Urinary bladder (tissue), 4 donors: ENCODE data around the gene NFKBIL1. TPM values are rescaled to one million over a fixed set of nuclear protein-coding genes. Genes with fewer than 3 reads are reported as not detected.

Experiments
- DNase-seq: peaks from one replicate; pipeline ENCODE4 v3.0.0-alpha.2; 2015; ENCODE audit errors: extremely low spot score
- H3K27ac ChIP-seq: one replicate; pipeline ENCODE4 v1.5.1; 2013; ENCODE audit warnings: low read depth, mild to moderate bottlenecking, moderate library complexity
- H3K36me3 ChIP-seq: one replicate; pipeline ENCODE4 v1.6.1; 2013; ENCODE audit warnings: mild to moderate bottlenecking, moderate library complexity; ENCODE audit not compliant: insufficient read depth
- H3K4me1 ChIP-seq: one replicate; pipeline ENCODE4 v1.6.1; 2013; ENCODE audit warnings: mild to moderate bottlenecking, moderate library complexity; ENCODE audit not compliant: insufficient read depth
- H3K4me3 ChIP-seq: one replicate; pipeline ENCODE4 v1.5.1; 2013; ENCODE audit warnings: low read depth, low read length
- WGBS: extraction: QIAGEN DNeasy Blood & Tissue Kit; methylation state at CpG from one replicate; pipeline ENCODE4 v1.1.7; 2013; 5-methylcytosine and 5-hydroxymethylcytosine counted together
- polyA plus RNA-seq: library from polyadenylated mRNA; stranded (reverse); fragments of 200-250 nt; gene quantifications from one replicate; pipeline ENCODE4 v1.2.3, GENCODE V29; 2013
- total RNA-seq: library from RNA; depleted of rRNA; stranded (reverse); fragments of >200 nt; gene quantifications from one replicate; pipeline ENCODE4 v1.2.3, GENCODE V29; 2014
- donor health status: healthy with polysubstance abuse.
- donor health status: healthy.

The NFKBIL1 gene
- total and polyA plus RNA-seq, 2 donors, result 12.1 to 36.9 TPM

DNA sequence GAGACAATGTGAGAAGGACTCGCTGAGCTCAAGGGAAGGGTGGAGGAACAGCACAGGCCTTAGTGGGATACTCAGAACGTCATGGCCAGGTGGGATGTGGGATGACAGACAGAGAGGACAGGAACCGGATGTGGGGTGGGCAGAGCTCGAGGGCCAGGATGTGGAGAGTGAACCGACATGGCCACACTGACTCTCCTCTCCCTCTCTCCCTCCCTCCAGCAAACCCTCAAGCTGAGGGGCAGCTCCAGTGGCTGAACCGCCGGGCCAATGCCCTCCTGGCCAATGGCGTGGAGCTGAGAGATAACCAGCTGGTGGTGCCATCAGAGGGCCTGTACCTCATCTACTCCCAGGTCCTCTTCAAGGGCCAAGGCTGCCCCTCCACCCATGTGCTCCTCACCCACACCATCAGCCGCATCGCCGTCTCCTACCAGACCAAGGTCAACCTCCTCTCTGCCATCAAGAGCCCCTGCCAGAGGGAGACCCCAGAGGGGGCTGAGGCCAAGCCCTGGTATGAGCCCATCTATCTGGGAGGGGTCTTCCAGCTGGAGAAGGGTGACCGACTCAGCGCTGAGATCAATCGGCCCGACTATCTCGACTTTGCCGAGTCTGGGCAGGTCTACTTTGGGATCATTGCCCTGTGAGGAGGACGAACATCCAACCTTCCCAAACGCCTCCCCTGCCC, 29.6 kb downstream of the NFKBIL1 start:
- no peaks in the 10 kb centered on the region for H3K36me3 ChIP-seq
- 86% methylated on average over 19 of the region's 19 CpGs for WGBS
- no peak for DNase-seq
- H3K4me3 ChIP-seq, result no peak overlapping the region
- no peaks in the 10 kb centered on the region for H3K4me1 ChIP-seq
- H3K27ac ChIP-seq, result no peak overlapping the region

DNA sequence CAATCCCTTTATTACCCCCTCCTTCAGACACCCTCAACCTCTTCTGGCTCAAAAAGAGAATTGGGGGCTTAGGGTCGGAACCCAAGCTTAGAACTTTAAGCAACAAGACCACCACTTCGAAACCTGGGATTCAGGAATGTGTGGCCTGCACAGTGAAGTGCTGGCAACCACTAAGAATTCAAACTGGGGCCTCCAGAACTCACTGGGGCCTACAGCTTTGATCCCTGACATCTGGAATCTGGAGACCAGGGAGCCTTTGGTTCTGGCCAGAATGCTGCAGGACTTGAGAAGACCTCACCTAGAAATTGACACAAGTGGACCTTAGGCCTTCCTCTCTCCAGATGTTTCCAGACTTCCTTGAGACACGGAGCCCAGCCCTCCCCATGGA, 30.2 kb downstream of the NFKBIL1 start:
- no peak overlapping the region for H3K27ac ChIP-seq
- H3K4me1 ChIP-seq, result no peaks in the 10 kb centered on the region
- H3K36me3 ChIP-seq, result no peaks in the 10 kb centered on the region
- H3K4me3 ChIP-seq, result no peak overlapping the region
- WGBS, result 80% methylated on average over 3 of the region's 3 CpGs
- DNase-seq, result no peak

DNA sequence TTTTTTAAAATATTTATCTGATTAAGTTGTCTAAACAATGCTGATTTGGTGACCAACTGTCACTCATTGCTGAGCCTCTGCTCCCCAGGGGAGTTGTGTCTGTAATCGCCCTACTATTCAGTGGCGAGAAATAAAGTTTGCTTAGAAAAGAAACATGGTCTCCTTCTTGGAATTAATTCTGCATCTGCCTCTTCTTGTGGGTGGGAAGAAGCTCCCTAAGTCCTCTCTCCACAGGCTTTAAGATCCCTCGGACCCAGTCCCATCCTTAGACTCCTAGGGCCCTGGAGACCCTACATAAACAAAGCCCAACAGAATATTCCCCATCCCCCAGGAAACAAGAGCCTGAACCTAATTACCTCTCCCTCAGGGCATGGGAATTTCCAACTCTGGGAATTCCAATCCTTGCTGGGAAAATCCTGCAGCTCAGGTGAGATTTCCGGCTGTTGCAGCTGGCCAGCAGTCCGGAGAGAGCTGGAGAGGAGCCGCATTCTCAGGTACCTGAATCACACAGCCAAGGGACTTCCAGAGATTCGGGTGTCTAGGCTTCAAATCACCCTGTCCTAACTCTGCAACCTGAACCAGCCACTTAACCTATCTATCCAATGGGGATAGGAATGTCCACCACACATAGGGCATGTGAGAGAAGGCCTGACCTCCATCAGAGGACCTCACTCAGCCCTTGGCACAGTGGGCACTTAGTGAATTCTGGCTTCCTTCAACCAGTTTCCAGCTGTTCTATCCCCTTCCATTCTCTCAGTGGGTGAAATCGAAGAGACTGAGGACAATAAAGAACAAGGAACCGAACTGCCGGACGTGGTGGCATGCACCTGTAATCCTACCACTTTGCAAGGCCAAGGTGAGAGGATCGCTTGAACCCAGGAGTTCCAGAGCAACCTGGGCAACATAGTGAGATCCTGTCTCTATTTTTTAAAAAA, 31.0 kb downstream of the NFKBIL1 start:
- Histone ChIP-seq H3K36me3 (no peaks in the 10 kb centered on the region), H3K27ac (no peak overlapping the region), H3K4me1 (no peaks in the 10 kb centered on the region), H3K4me3 (no peak overlapping the region)
- DNase-seq, result no peak
- 81% methylated on average over 12 of the region's 12 CpGs for WGBS

DNA sequence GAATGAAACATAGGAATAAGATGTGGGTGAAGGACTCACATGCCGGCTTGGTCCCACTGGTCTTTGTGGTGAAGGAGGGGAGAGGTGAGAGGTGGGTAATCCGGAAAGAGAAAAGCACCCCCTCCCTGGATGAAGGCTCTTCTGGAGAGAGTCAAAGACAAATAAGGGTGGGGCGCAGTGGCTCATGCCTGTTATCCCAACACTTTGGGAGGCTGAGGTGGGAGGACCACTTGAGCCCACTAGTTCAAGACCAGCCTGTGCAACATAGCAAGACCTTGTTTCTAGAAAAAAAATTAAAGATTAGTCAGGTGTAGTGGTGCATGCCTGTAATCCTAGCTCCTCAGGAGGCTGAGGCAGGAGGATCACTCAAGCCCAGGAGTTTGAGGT, 31.7 kb downstream of the NFKBIL1 start:
- H3K4me3 ChIP-seq, result no peak overlapping the region
- no peak for DNase-seq
- H3K36me3 ChIP-seq, result no peaks in the 10 kb centered on the region
- no peaks in the 10 kb centered on the region for H3K4me1 ChIP-seq
- H3K27ac ChIP-seq, result no peak overlapping the region
- WGBS, result 90% methylated on average over 3 of the region's 3 CpGs

DNA sequence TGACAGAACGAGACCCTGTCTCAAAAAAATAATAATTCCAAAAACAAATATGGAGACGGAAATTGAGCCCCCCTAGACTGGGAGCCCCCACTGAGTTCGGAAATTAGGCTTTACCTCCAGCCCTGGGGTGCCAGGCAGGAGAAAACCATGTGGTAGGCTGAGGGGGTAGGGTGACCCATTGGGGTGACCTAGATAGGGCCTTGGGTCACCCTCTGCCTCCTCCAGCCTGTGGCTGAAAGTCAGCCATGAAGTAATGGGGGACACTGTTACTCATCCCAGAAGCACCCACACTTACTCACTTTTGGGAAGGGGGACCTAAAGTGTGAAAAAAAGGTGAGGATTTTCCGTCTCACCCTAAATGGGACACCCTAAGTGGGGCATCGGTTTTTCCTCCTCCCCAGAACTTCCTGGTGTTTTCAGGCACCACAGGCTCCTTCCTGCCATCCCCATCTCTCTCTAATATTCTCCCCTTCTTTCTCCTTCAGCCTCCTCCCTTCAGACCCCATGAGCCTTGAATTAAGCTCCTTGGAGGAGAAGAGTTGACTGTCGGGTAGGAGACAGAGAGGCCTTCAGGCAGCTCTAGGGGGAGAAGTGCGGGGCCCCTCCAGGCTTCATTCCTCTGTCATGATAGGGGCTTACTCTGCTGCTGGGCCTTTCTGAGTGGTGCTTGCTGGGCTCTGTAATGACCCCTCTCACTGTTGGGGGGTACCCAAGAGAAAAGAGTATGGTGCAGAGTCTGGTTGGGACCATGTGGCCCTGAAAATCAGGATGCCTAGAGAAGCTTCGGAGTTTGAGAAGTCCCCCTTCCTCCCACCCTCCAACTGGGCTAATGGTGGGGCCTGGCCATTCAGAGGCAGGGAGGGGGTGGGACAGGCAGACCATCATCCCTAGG, 32.4 kb downstream of the NFKBIL1 start:
- 88% methylated on average over 8 of the region's 8 CpGs for WGBS
- DNase-seq, result no peak
- Histone ChIP-seq H3K36me3 (no peaks in the 10 kb centered on the region), H3K27ac (no peak overlapping the region), H3K4me1 (no peaks in the 10 kb centered on the region), H3K4me3 (no peak overlapping the region)

DNA sequence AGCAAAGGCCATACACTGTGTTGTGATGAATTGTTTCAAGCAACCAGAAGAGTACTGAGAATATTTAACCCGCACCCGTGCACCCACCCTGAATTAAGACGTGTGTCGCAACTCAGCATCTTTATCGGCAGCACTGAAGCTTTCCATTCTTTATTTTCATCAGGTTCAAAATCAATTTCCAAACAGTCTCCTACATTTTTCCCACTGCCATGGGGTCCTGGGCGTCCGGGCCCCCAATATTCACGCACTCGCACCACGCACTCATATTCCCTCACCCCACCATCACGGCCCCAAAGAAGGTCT, 33.0 kb downstream of the NFKBIL1 start:
- H3K27ac ChIP-seq, result no peak overlapping the region
- no peaks in the 10 kb centered on the region for H3K4me1 ChIP-seq
- H3K4me3 ChIP-seq, result peak overlapping the region; percentile 72
- no peaks in the 10 kb centered on the region for H3K36me3 ChIP-seq
- 37% methylated on average over 11 of the region's 11 CpGs for WGBS
- DNase-seq, result no peak

DNA sequence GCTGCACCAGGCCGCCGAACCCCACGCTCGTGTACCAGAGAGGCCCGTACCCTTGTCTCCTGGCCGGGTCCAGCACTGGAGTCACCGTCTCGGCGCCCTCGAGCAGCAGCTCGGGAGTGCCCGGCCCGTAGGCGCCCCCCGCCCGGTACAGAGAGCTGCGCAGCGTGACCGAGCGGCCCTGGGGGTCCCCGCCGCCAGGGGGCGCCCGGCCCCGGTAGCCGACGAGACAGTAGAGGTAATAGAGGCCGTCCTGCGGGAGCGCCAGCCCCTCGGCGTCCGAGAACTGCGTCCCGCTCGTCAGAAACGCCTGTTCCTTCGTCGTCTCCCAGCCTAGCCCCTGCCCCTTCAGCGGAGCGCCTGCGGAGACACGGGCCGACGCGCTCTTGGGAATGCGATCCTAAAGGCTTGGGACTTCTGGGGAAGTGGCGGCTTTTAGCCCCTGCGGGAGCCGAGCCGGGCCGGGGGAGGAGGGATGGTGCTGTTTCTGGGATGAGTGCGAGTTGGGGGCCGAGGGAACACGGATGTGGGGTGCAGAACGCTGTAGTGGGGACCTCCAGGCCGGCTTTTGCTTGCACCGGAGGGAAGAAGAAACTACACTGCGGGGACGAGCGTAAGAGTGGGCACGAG, 33.5 kb downstream of the NFKBIL1 start:
- Histone ChIP-seq H3K4me1 (no peaks in the 10 kb centered on the region), H3K27ac (peak overlapping the region; percentile 77), H3K36me3 (no peaks in the 10 kb centered on the region), H3K4me3 (peak overlapping the region; percentile 72)
- DNase-seq, result no peak
- WGBS, result under 1% methylated on average over 62 of the region's 62 CpGs

DNA sequence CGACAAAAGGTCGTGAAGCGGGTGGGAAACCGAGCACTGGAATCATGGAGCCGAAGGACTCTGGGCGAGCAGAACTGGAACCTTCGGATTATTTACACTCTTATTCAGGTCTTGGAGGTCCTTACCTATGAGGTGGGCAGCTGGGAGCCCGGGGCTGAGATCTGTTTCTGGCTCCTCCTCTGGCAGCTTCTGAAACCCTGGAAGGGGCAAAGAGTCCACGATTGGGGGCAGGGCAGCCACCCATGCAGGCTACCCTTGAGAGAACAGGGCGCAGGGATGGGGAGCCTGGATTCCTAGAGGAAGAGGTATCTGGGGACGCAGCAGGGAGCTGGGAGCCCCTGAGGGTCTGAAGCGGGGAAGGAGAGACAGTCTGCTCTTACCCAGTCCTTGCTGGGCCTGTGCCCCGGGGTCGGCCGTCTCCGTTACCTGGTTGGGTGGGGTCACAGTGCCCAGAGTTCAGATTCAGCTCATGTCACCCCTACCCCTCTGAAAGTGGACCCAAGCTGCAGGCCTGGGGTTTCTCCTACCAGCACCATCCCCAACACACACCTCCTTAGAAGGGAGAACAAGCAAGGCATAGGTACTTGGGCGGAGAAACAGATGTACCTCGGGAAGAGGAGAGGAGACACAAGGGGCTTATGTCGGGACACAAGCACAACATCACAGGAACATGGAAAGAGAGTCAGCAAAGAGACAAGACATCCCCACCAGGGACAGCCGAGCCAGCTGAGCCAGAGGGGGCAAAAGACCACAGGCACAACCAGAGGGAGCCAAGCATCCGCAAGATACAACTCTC, 34.2 kb downstream of the NFKBIL1 start:
- peak overlapping the region; percentile 72 for H3K4me3 ChIP-seq
- H3K27ac ChIP-seq, result peak overlapping the region; percentile 77
- H3K4me1 ChIP-seq, result no peaks in the 10 kb centered on the region
- no peak for DNase-seq
- 23% methylated on average over 21 of the region's 21 CpGs for WGBS
- no peaks in the 10 kb centered on the region for H3K36me3 ChIP-seq

DNA sequence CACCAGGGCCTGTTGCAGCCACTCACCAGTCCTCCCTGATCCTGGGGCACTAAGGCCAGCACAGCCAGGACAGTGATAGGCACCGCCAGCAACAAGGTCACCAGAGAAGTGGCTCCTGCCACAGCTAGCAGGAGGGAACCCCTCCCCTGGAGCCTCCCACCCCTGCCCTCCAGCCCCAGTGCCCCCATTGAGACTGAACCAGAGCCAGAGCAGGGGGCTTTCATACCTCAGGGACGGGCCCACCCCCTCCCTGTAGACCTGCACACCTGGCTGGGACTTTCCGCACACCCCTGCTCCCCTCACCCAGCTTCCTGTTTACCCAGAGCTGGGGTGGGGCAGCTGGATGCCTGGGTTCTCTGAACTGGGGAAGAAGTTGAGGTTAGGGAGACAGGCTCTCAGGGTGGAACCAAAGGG, 34.8 kb downstream of the NFKBIL1 start, which contains the start of gene LTB:
Gene LTB (minus strand): TSS at position 195 of the 414 bp plus-strand sequence. CDS start 7 bp downstream, at position 188.
- Histone ChIP-seq H3K4me1 (no peaks in the 10 kb centered on the region), H3K36me3 (no peaks in the 10 kb centered on the region), H3K27ac (peak within 1 kb of the TSS; percentile 77), H3K4me3 (peak within 1 kb of the TSS; percentile 72)
- DNase-seq, result no peak
- 76% methylated on average over 3 of the region's 3 CpGs for WGBS

DNA sequence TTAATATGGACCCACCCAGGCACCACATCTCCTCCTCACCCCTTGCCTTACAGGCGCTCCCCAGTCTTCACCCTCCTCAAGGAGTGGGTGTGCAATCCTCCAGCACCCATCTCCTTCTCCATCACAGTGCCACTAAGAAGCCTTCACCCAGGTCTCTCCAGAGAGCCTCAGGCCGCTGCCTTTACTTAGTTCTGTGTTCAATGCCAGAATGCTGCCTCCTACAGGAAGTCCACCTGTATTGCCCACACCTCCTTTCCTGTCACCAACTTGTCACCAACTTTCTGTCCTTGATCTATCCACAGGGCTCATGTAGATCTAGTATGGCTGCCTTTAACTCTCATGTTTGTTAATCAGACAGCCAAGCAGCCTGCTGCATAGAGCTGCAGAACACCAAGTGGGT, 38.1 kb downstream of the NFKBIL1 start:
- Histone ChIP-seq H3K27ac (no peak overlapping the region), H3K4me3 (no peak overlapping the region), H3K36me3 (no peaks in the 10 kb centered on the region), H3K4me1 (no peaks in the 10 kb centered on the region)
- 68% methylated on average over 2 of the region's 2 CpGs for WGBS
- DNase-seq, result no peak

DNA sequence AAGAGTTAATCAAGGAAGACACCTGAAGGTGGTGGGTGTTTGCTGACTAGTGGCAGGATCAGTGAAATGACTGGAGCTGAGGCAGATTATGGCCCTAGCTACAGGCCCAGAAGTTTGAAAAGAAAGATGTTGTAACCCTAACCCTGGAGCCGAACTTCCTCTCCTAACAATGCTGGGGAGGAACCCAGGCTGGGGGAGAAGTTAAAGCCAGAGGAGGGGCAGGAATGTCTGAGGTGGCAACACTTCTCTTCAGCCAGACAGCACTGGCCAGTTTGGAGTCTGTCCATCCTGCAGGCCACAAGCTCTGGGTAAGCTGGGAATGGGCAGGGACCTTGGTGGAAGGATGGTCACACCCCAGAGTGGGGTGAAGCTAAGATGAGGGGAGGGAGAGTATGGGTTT, 38.6 kb downstream of the NFKBIL1 start, which contains the start of gene LST1:
Gene LST1 (plus strand): TSS at position 270 of the 400 bp plus-strand sequence. CDS start 1,023 bp downstream, outside the sequence.
- H3K36me3 ChIP-seq, result no peaks in the 10 kb centered on the region
- 60% methylated on average over 1 of the region's 1 CpG for WGBS
- no peaks in the 10 kb centered on the region for H3K4me1 ChIP-seq
- no peak within 1 kb of the TSS for H3K4me3 ChIP-seq
- no peak within 1 kb of the TSS for H3K27ac ChIP-seq
- DNase-seq, result no peak

DNA sequence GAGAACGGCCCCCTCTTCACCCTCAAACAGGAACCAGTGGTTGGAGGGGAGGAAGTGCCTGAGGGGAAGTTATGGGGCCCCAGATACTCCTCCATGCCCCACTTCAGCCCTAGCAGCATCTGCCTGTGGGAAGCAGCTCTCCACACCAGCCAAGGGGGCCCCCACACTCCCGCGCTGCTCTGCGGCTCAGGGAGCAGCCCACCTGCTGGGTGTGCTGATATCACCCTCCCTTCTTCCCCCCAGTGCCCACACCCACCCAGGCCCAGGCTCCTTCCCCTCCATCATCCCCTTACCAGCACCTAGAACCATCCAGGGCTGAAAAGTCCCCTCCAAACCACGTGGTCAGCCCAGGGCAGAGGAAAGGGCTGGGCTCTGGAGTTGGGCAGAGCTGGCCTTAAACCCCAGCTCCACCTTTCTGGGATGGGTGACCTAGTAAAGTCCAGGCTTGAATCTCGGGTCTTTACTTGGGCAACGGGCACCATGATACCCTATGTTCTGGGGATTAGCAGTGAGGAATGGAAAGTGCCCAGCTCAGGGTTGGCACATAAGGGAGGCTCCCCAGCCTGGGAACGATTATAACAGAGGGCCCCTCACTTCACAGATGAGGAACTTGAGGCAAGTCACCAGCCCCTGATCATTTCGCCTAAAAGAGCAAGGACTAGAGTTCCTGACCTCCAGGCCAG, 39.3 kb downstream of the NFKBIL1 start:
- no peak overlapping the region for H3K4me3 ChIP-seq
- WGBS, result 59% methylated on average over 9 of the region's 9 CpGs
- no peak overlapping the region for H3K27ac ChIP-seq
- DNase-seq, result no peak
- H3K36me3 ChIP-seq, result no peaks in the 10 kb centered on the region
- H3K4me1 ChIP-seq, result no peaks in the 10 kb centered on the region
